ENCODE results near the gene VASH1.

DNA sequence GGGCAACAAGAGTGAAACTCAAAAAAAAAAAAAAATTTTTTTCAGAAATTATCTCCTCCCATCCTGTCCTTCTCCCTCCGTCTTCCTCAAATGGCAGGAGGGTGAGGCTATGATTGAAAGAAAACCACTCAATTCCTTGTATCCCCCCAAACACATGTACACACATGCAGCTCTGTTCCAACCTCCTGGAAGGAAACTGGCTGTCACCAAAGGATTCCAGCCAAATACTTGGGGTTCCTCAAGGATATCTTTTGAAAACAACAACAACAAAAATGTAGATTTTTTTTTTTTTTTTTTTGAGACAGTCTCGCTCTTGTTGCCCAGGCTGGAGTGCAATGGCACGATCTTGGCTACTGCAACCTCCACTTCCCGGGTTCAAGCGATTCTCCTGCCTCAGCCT is 46.8 kb upstream of the VASH1 start:
- TF ChIP-seq MAX (IDR thresholded peaks at IDR 0.05; ENCODE audit: low read depth) (no peak), CTCF (IDR thresholded peaks at IDR 0.05) (no peak), EP300 (IDR thresholded peaks at IDR 0.05; ENCODE audit: borderline replicate concordance in 1 of 2, low read depth in 1 of 2, low read length in 1 of 2) (no peak)
- TF ChIP-seq, protein P1, sequence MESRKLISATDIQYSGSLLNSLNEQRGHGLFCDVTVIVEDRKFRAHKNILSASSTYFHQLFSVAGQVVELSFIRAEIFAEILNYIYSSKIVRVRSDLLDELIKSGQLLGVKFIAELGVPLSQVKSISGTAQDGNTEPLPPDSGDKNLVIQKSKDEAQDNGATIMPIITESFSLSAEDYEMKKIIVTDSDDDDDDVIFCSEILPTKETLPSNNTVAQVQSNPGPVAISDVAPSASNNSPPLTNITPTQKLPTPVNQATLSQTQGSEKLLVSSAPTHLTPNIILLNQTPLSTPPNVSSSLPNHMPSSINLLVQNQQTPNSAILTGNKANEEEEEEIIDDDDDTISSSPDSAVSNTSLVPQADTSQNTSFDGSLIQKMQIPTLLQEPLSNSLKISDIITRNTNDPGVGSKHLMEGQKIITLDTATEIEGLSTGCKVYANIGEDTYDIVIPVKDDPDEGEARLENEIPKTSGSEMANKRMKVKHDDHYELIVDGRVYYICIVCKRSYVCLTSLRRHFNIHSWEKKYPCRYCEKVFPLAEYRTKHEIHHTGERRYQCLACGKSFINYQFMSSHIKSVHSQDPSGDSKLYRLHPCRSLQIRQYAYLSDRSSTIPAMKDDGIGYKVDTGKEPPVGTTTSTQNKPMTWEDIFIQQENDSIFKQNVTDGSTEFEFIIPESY (IDR thresholded peaks at IDR 0.05; ENCODE audit: borderline replicate concordance, low read depth): no peak
- TF ChIP-seq, protein P2, sequence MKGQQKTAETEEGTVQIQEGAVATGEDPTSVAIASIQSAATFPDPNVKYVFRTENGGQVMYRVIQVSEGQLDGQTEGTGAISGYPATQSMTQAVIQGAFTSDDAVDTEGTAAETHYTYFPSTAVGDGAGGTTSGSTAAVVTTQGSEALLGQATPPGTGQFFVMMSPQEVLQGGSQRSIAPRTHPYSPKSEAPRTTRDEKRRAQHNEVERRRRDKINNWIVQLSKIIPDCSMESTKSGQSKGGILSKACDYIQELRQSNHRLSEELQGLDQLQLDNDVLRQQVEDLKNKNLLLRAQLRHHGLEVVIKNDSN (IDR thresholded peaks at IDR 0.05; ENCODE audit: borderline replicate concordance, low read depth): no peak

Measured in SK-N-SH (cell line).